ENCODE measurements around the gene DNAI1. TPM values are rescaled to one million over a fixed set of nuclear protein-coding genes. Genes with fewer than 3 reads are reported as not detected.

The DNAI1 gene
- total RNA-seq, 1 donor from 2014 or later = 1.5 TPM

- Mint-ChIP-seq H3K36me3 (ENCODE audit: low read depth) (no peaks in the 10 kb centered on the region), H3K4me1 (peaks cover 15% of the 10 kb centered on the region)
- no peak for DNase-seq (ENCODE audit: low read depth, low spot score)
These were observed 26.1 kb downstream of the DNAI1 start for GRCh38 chr9:34484678-34485077.

GRCh38 chr9:34485822-34486221 lies 27.2 kb downstream of the DNAI1 start:
- H3K4me1 Mint-ChIP-seq = peaks cover 12% of the 10 kb centered on the region
- no peak overlapping the region for H3K27ac Mint-ChIP-seq (ENCODE audit: unreplicated experiment)
- H3K36me3 Mint-ChIP-seq (ENCODE audit: low read depth) = no peaks in the 10 kb centered on the region
- H3K4me3 Mint-ChIP-seq = no peak overlapping the region
- peaks cover 3% of the 10 kb centered on the region for H3K9me3 Mint-ChIP-seq
- no peak for DNase-seq (ENCODE audit: low read depth, low spot score)
- no peak for TF ChIP-seq CTCF (conservative IDR thresholded peaks at IDR 0.05)
- peaks cover 13% of the 10 kb centered on the region for H3K27me3 Mint-ChIP-seq (ENCODE audit: low read depth)

More at GRCh38 chr9:34484678-34485077, 26.1 kb downstream of the DNAI1 start:
- H3K4me3 Mint-ChIP-seq = no peak overlapping the region
- peaks cover 13% of the 10 kb centered on the region for H3K27me3 Mint-ChIP-seq (ENCODE audit: low read depth)
- no peak for TF ChIP-seq CTCF (conservative IDR thresholded peaks at IDR 0.05)
- peaks cover 3% of the 10 kb centered on the region for H3K9me3 Mint-ChIP-seq
- no peak overlapping the region for H3K27ac Mint-ChIP-seq (ENCODE audit: unreplicated experiment)

- no peak for DNase-seq (ENCODE audit: low read depth, low spot score)
- no peak for TF ChIP-seq CTCF (conservative IDR thresholded peaks at IDR 0.05)
- H3K27me3 Mint-ChIP-seq (ENCODE audit: low read depth) = peaks cover 18% of the 10 kb centered on the region
- H3K4me1 Mint-ChIP-seq = peaks cover 12% of the 10 kb centered on the region
- H3K4me3 Mint-ChIP-seq = no peak overlapping the region
- no peaks in the 10 kb centered on the region for H3K36me3 Mint-ChIP-seq (ENCODE audit: low read depth)
- H3K9me3 Mint-ChIP-seq = peaks cover under 1% of the 10 kb centered on the region
- H3K27ac Mint-ChIP-seq (ENCODE audit: unreplicated experiment) = no peak overlapping the region
These were observed 28.0 kb downstream of the DNAI1 start for GRCh38 chr9:34486572-34486971.

- peaks cover 6% of the 10 kb centered on the region for H3K4me1 Mint-ChIP-seq
- H3K4me3 Mint-ChIP-seq = no peak overlapping the region
- no peaks in the 10 kb centered on the region for H3K36me3 Mint-ChIP-seq (ENCODE audit: low read depth)
- H3K27me3 Mint-ChIP-seq (ENCODE audit: low read depth) = peaks cover 27% of the 10 kb centered on the region
- no peaks in the 10 kb centered on the region for H3K9me3 Mint-ChIP-seq
- DNase-seq (ENCODE audit: low read depth, low spot score) = no peak
- H3K27ac Mint-ChIP-seq (ENCODE audit: unreplicated experiment) = no peak overlapping the region
- TF ChIP-seq CTCF (conservative IDR thresholded peaks at IDR 0.05) = no peak
These were observed 31.8 kb downstream of the DNAI1 start for GRCh38 chr9:34490360-34490759.

GRCh38 chr9:34490760-34491159 lies 32.2 kb downstream of the DNAI1 start:
- Mint-ChIP-seq H3K4me3 (no peak overlapping the region), H3K4me1 (peaks cover 2% of the 10 kb centered on the region), H3K27me3 (ENCODE audit: low read depth) (peaks cover 27% of the 10 kb centered on the region), H3K9me3 (no peaks in the 10 kb centered on the region), H3K27ac (ENCODE audit: unreplicated experiment) (no peak overlapping the region), H3K36me3 (ENCODE audit: low read depth) (no peaks in the 10 kb centered on the region)
- no peak for TF ChIP-seq CTCF (conservative IDR thresholded peaks at IDR 0.05)
- no peak for DNase-seq (ENCODE audit: low read depth, low spot score)

- no peak for DNase-seq (ENCODE audit: low read depth, low spot score)
- H3K4me3 Mint-ChIP-seq = no peak overlapping the region
- H3K9me3 Mint-ChIP-seq = no peaks in the 10 kb centered on the region
- no peaks in the 10 kb centered on the region for H3K4me1 Mint-ChIP-seq
- no peak for TF ChIP-seq CTCF (conservative IDR thresholded peaks at IDR 0.05)
- H3K36me3 Mint-ChIP-seq (ENCODE audit: low read depth) = no peaks in the 10 kb centered on the region
- H3K27ac Mint-ChIP-seq (ENCODE audit: unreplicated experiment) = no peak overlapping the region
- H3K27me3 Mint-ChIP-seq (ENCODE audit: low read depth) = peaks cover 27% of the 10 kb centered on the region
These were observed 33.0 kb downstream of the DNAI1 start for GRCh38 chr9:34491596-34491995.

All from neural crest cell (in vitro differentiated cells).